Testis (tissue), 3 donors: ENCODE data around the gene NR4A2. TPM values are rescaled to one million over a fixed set of nuclear protein-coding genes. Genes with fewer than 3 reads are reported as not detected.

Source experiments
- DNase-seq: peaks from one replicate; pipeline ENCODE4 v3.0.0-alpha.2; 2019
- H3K27ac ChIP-seq, 2 donors: fragments of 200-600 bp; sonication (generic); one replicate each; pipeline ENCODE4 v1.5.1; 2019
- H3K27me3 ChIP-seq: fragments of 200-600 bp; sonication (generic); one replicate; pipeline ENCODE4 v1.5.1; 2019
- H3K36me3 ChIP-seq: fragments of 200-600 bp; sonication (generic); one replicate; pipeline ENCODE4 v1.5.1; 2017; ENCODE audit warnings: low read depth; ENCODE audit errors: missing control alignments
- H3K4me1 ChIP-seq: fragments of 200-600 bp; sonication (generic); one replicate; pipeline ENCODE4 v1.5.1; 2019
- H3K4me3 ChIP-seq, 2 donors: fragments of 200-600 bp; sonication (generic); one replicate each; pipeline ENCODE4 v1.5.1; 2017 to 2019
- H3K9me3 ChIP-seq: fragments of 200-600 bp; sonication (generic); one replicate; pipeline ENCODE4 v1.5.1; 2017
- POLR2A ChIP-seq: fragments of 450-650 bp; IDR thresholded peaks from one replicate; pipeline ENCODE4 v1.6.1; 2017; ENCODE audit warnings: antibody characterized with exemption, mild to moderate bottlenecking, moderate library complexity
- WGBS, 2 donors: methylation state at CpG; one replicate each; pipeline ENCODE4 v1.1.5; 2018; 5-methylcytosine and 5-hydroxymethylcytosine counted together
- intact Hi-C: fragments of 100-400 bp; cut with DNase I; formaldehyde crosslinking; loops from one replicate; pipeline ENCODE4 v1.15.1; 2023; ENCODE audit warnings: low total_unique reads
- polyA plus RNA-seq: library from polyadenylated mRNA; stranded (reverse); fragments of 350-450 nt; fragmentation: Illumina TruSeq; extraction: RNeasy Lipid Tissue Mini Kit (QIAGEN cat#74804); gene quantifications from one replicate; pipeline ENCODE4 v1.2.3, GENCODE V29; 2014; ENCODE audit warnings: low read depth, low replicate concordance; ENCODE audit not compliant: insufficient read depth
- total RNA-seq, 2 donors: library from RNA; depleted of rRNA; stranded (reverse); fragments of >200 nt; gene quantifications; one replicate each; pipeline ENCODE4 v1.2.3, GENCODE V29; 2016
- TF ChIP-seq, protein P1 (sequence below), 3 experiments: fragments of 450-650 bp in 2 of 3; fragments of 200-600 bp in 1 of 3; sonication (generic) in 1 of 3; IDR thresholded peaks; one replicate each; pipeline ENCODE4 v1.5.1; 2016 to 2019; ENCODE audit warnings: antibody characterized with exemption in 3 of 3, mild to moderate bottlenecking in 2 of 3, moderate library complexity in 1 of 3

NR4A2 gene
- total and polyA plus RNA-seq, 3 donors from 2014 or later: 3.2 to 9.5 (median 3.9) TPM

DNA sequence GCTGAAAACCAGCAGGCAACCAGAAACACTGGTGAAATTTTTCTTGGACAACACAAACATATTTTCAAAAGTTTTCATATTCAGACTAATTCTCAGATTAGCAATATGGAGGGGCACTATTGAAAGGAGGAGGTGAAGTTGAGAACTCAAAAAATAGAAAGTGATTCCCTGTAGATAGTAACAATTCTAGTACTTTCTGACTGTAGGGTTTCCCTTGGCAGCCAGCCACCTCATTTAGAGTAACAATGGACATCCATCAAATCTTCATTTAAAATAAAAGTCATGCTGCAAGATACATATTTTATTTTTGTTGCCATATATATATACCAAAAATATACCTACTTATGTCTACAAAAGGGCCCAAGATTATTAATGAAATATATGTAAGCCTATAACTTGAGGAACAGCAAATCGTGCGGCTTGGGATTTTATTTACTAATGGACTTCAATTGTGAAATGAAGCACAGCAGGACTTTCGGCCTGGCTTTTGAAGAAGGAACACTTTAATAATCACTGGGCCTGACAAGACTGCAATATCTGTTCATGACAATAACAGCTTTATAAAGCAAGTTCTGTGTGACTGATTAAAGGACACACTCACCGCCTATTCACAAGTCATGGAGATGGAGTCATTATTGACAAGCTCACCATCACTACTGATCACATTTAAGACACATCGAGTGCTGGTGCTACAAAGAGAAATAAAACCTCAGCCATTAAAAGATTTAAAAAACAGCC lies 6.8 kb upstream of the NR4A2 start:
- Histone ChIP-seq H3K36me3 (no peaks in the 10 kb centered on the region), H3K27ac (no peak overlapping the region), H3K9me3 (no peaks in the 10 kb centered on the region), H3K27me3 (no peaks in the 10 kb centered on the region), H3K4me1 (peaks cover 6% of the 10 kb centered on the region), H3K4me3 (no peak overlapping the region)
- intact Hi-C loops: no loop called here
- no peak for DNase-seq
- no peak for TF ChIP-seq POLR2A
- TF ChIP-seq, protein P1, sequence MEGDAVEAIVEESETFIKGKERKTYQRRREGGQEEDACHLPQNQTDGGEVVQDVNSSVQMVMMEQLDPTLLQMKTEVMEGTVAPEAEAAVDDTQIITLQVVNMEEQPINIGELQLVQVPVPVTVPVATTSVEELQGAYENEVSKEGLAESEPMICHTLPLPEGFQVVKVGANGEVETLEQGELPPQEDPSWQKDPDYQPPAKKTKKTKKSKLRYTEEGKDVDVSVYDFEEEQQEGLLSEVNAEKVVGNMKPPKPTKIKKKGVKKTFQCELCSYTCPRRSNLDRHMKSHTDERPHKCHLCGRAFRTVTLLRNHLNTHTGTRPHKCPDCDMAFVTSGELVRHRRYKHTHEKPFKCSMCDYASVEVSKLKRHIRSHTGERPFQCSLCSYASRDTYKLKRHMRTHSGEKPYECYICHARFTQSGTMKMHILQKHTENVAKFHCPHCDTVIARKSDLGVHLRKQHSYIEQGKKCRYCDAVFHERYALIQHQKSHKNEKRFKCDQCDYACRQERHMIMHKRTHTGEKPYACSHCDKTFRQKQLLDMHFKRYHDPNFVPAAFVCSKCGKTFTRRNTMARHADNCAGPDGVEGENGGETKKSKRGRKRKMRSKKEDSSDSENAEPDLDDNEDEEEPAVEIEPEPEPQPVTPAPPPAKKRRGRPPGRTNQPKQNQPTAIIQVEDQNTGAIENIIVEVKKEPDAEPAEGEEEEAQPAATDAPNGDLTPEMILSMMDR (IDR thresholded peaks at IDR 0.05): no peak
- WGBS, 2 donors: 74 to 75% methylated on average over 5 of the region's 5 CpGs

GRCh38 chr2:156338578-156338977 lies 6.1 kb upstream of the NR4A2 start:
- H3K27ac ChIP-seq: no peak overlapping the region
- no peaks in the 10 kb centered on the region for H3K9me3 ChIP-seq
- no peak overlapping the region for H3K4me3 ChIP-seq
- no peaks in the 10 kb centered on the region for H3K36me3 ChIP-seq
- no peak for TF ChIP-seq POLR2A
- TF ChIP-seq, protein P1 (IDR thresholded peaks at IDR 0.05): no peak
- DNase-seq: no peak
- intact Hi-C loops: no loop called here
- peaks cover 6% of the 10 kb centered on the region for H3K4me1 ChIP-seq
- 76 to 80% methylated on average over 2 of the region's 2 CpGs for WGBS, 2 donors
- H3K27me3 ChIP-seq: no peaks in the 10 kb centered on the region

DNA sequence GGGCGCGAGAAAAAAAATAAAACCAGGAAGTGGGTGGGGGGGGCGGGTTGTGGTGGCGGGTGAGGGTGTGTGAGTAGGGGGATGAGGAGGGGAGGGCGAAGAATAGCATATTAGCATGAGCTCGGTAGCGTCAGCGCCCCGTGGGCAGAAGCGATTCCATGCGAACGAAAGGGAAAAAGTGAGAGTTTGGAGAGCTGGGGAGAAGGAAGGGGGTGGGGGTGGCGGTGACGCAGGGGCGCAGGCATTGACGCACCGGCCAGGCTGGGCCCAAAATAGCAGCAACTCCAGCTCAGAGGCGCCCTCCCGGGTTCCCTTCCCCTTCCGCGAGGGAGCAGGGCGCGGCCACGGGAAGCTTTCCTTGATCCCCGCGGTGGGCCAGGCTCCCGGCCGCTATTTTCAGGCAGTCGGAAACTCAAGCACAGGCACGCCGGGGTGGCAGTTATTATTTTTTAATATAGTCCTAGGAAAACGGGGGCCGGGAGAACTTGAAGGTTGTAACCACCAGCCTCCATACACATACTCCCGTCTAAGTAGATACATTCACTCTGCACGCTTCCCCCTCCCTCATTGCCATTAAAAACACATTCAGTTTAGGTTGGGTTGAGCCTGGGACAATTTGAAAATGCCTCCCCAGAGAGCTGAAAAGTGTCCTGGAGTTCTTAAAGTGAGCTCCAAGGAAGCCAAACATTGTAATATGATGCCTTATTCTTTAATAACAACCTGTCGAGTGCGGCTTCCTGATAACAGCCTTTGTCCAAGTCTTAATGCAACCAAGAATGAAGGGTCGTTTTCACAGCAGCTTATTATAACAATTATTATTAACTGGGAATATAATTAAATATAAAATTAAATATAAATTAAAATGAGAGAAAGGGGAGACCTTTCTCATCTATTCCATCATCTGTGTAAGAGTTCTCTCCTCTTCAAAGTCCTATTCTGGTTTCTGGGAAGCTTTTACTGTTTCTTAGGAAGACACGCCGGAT lies 2.3 kb upstream of the NR4A2 start:
- intact Hi-C loops: no loop called here
- WGBS, 2 donors: 1% methylated on average over 37 to 40 of the region's 40 CpGs
- DNase-seq: peak; percentile 91
- H3K27ac ChIP-seq: peak overlapping the region; percentile 91 to 98
- H3K4me3 ChIP-seq: peak overlapping the region; percentile 69 to 76
- no peaks in the 10 kb centered on the region for H3K9me3 ChIP-seq
- no peaks in the 10 kb centered on the region for H3K36me3 ChIP-seq
- peaks cover 2% of the 10 kb centered on the region for H3K4me1 ChIP-seq
- H3K27me3 ChIP-seq: no peaks in the 10 kb centered on the region
- peak; percentile 20 for TF ChIP-seq POLR2A
- TF ChIP-seq, protein P1 (IDR thresholded peaks at IDR 0.05): no peak

- H3K27ac ChIP-seq: peak overlapping the region; percentile 91 to 98
- intact Hi-C loops: no loop called here
- H3K4me3 ChIP-seq: peak overlapping the region; percentile 69 to 76
- WGBS, 2 donors: 0% methylated on average over 22 to 47 of the region's 48 CpGs
- TF ChIP-seq, protein P1 (IDR thresholded peaks at IDR 0.05): no peak
- no peak for TF ChIP-seq POLR2A
- H3K36me3 ChIP-seq: no peaks in the 10 kb centered on the region
- H3K4me1 ChIP-seq: peaks cover 2% of the 10 kb centered on the region
- no peaks in the 10 kb centered on the region for H3K9me3 ChIP-seq
- DNase-seq: peak; percentile 48
- no peaks in the 10 kb centered on the region for H3K27me3 ChIP-seq
Measured at GRCh38 chr2:156333951-156334495, 1.5 kb upstream of the NR4A2 start.
